Measurements from ENCODE around the gene MAP3K8. TPM values are rescaled to one million over a fixed set of nuclear protein-coding genes. Genes with fewer than 3 reads are reported as not detected.

The MAP3K8 gene
- total and polyA plus RNA-seq, 9 of the 15 experiments (the other 6 are each of a cell fraction or from before 2014, with no cell fraction given) = 6.9 to 23.6 (median 13.6) TPM

DNA sequence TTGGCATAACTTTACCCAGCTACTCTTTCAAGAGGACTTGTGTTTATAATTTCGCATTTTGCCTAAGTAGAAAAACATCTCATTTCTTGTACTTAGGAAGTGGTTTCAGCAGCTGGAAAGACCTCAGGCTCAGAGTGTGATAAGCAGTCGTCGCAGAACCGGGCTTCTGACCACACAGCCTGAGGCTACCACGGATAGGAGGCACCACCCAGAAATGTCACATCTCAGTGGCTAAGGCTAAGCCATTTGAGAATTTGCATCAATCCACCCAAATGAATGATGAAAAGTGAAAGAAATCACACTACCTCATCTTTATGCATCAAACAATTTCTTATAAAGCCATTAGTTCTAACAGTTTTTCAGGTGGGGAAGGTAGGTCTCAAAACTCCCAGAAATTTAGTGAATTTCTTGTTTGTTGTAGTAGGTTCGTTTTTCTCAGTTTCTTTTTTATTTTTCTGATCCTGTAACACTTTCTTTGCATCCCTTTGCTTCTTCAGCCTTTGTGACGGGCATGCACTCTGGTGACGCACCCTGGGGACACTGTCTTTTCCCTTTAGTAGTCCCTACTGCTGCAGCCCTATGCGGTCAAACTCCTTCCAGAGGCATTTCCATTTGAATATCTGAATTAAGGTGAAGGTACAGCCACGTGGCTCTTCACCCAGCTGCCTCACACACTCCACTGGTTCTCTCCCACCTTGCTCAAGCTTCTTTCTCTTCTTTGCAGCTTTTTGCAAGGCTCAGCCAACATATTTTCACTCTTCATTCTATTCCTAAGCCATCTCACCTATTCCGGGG lies 68.5 kb downstream of the MAP3K8 start (continued):
- TF ChIP-seq, protein P1, sequence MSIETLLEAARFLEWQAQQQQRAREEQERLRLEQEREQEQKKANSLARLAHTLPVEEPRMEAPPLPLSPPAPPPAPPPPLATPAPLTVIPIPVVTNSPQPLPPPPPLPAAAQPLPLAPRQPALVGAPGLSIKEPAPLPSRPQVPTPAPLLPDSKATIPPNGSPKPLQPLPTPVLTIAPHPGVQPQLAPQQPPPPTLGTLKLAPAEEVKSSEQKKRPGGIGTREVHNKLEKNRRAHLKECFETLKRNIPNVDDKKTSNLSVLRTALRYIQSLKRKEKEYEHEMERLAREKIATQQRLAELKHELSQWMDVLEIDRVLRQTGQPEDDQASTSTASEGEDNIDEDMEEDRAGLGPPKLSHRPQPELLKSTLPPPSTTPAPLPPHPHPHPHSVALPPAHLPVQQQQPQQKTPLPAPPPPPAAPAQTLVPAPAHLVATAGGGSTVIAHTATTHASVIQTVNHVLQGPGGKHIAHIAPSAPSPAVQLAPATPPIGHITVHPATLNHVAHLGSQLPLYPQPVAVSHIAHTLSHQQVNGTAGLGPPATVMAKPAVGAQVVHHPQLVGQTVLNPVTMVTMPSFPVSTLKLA (conservative IDR thresholded peaks at IDR 0.05) = no peak
- TF ChIP-seq NCOA4 (IDR thresholded peaks at IDR 0.05; ENCODE audit: partially characterized antibody) (no peak), TAF1 (IDR thresholded peaks at IDR 0.05; ENCODE audit: control insufficient read depth, extremely low read depth, insufficient read depth, low read length, severe bottlenecking) (no peak), U2AF2 (optimal IDR thresholded peaks at IDR 0.05; ENCODE audit: low read depth, low read length) (no peak), MTF1 (CRISPR knock-in tag; IDR thresholded peaks at IDR 0.05; ENCODE audit: borderline replicate concordance) (no peak), ESRRB (CRISPR knock-in tag; IDR thresholded peaks at IDR 0.05; ENCODE audit: borderline replicate concordance) (no peak), KLF13 (tag; IDR thresholded peaks at IDR 0.05; ENCODE audit: borderline replicate concordance, low read depth) (no peak), ETS2 (tag; IDR thresholded peaks at IDR 0.05; ENCODE audit: borderline replicate concordance, poor library complexity, severe bottlenecking) (no peak), FUS (optimal IDR thresholded peaks at IDR 0.05; ENCODE audit: low read depth, low read length) (no peak), CEBPB (tag; IDR thresholded peaks at IDR 0.05) (no peak), NFATC3 (IDR thresholded peaks at IDR 0.05) (no peak), TRIM28 (IDR thresholded peaks at IDR 0.05) (no peak), ZNF263 (CRISPR knock-in tag; IDR thresholded peaks at IDR 0.05; ENCODE audit: borderline replicate concordance) (no peak), ZNF444 (CRISPR knock-in tag; IDR thresholded peaks at IDR 0.05) (no peak)
- TF ChIP-seq, protein P2, sequence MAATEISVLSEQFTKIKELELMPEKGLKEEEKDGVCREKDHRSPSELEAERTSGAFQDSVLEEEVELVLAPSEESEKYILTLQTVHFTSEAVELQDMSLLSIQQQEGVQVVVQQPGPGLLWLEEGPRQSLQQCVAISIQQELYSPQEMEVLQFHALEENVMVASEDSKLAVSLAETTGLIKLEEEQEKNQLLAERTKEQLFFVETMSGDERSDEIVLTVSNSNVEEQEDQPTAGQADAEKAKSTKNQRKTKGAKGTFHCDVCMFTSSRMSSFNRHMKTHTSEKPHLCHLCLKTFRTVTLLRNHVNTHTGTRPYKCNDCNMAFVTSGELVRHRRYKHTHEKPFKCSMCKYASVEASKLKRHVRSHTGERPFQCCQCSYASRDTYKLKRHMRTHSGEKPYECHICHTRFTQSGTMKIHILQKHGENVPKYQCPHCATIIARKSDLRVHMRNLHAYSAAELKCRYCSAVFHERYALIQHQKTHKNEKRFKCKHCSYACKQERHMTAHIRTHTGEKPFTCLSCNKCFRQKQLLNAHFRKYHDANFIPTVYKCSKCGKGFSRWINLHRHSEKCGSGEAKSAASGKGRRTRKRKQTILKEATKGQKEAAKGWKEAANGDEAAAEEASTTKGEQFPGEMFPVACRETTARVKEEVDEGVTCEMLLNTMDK (IDR thresholded peaks at IDR 0.05; ENCODE audit: borderline replicate concordance, insufficient read depth, low read depth, low read length, poor library complexity, severe bottlenecking) = no peak
- TF ChIP-seq, protein P3, sequence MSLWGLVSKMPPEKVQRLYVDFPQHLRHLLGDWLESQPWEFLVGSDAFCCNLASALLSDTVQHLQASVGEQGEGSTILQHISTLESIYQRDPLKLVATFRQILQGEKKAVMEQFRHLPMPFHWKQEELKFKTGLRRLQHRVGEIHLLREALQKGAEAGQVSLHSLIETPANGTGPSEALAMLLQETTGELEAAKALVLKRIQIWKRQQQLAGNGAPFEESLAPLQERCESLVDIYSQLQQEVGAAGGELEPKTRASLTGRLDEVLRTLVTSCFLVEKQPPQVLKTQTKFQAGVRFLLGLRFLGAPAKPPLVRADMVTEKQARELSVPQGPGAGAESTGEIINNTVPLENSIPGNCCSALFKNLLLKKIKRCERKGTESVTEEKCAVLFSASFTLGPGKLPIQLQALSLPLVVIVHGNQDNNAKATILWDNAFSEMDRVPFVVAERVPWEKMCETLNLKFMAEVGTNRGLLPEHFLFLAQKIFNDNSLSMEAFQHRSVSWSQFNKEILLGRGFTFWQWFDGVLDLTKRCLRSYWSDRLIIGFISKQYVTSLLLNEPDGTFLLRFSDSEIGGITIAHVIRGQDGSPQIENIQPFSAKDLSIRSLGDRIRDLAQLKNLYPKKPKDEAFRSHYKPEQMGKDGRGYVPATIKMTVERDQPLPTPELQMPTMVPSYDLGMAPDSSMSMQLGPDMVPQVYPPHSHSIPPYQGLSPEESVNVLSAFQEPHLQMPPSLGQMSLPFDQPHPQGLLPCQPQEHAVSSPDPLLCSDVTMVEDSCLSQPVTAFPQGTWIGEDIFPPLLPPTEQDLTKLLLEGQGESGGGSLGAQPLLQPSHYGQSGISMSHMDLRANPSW (CRISPR knock-in tag; IDR thresholded peaks at IDR 0.05) = no peak
- TF ChIP-seq, protein P4, sequence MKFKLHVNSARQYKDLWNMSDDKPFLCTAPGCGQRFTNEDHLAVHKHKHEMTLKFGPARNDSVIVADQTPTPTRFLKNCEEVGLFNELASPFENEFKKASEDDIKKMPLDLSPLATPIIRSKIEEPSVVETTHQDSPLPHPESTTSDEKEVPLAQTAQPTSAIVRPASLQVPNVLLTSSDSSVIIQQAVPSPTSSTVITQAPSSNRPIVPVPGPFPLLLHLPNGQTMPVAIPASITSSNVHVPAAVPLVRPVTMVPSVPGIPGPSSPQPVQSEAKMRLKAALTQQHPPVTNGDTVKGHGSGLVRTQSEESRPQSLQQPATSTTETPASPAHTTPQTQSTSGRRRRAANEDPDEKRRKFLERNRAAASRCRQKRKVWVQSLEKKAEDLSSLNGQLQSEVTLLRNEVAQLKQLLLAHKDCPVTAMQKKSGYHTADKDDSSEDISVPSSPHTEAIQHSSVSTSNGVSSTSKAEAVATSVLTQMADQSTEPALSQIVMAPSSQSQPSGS (CRISPR knock-in tag; IDR thresholded peaks at IDR 0.05) = no peak
- TF ChIP-seq, protein P5, sequence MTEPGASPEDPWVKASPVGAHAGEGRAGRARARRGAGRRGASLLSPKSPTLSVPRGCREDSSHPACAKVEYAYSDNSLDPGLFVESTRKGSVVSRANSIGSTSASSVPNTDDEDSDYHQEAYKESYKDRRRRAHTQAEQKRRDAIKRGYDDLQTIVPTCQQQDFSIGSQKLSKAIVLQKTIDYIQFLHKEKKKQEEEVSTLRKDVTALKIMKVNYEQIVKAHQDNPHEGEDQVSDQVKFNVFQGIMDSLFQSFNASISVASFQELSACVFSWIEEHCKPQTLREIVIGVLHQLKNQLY (CRISPR knock-in tag; conservative IDR thresholded peaks at IDR 0.05) = no peak
